Measurements from ENCODE around the gene AKAP4. TPM values are rescaled to one million over a fixed set of nuclear protein-coding genes. Genes with fewer than 3 reads are reported as not detected.

The AKAP4 gene, protein sequence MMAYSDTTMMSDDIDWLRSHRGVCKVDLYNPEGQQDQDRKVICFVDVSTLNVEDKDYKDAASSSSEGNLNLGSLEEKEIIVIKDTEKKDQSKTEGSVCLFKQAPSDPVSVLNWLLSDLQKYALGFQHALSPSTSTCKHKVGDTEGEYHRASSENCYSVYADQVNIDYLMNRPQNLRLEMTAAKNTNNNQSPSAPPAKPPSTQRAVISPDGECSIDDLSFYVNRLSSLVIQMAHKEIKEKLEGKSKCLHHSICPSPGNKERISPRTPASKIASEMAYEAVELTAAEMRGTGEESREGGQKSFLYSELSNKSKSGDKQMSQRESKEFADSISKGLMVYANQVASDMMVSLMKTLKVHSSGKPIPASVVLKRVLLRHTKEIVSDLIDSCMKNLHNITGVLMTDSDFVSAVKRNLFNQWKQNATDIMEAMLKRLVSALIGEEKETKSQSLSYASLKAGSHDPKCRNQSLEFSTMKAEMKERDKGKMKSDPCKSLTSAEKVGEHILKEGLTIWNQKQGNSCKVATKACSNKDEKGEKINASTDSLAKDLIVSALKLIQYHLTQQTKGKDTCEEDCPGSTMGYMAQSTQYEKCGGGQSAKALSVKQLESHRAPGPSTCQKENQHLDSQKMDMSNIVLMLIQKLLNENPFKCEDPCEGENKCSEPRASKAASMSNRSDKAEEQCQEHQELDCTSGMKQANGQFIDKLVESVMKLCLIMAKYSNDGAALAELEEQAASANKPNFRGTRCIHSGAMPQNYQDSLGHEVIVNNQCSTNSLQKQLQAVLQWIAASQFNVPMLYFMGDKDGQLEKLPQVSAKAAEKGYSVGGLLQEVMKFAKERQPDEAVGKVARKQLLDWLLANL
- total RNA-seq: not detected in 2 replicates

DNA sequence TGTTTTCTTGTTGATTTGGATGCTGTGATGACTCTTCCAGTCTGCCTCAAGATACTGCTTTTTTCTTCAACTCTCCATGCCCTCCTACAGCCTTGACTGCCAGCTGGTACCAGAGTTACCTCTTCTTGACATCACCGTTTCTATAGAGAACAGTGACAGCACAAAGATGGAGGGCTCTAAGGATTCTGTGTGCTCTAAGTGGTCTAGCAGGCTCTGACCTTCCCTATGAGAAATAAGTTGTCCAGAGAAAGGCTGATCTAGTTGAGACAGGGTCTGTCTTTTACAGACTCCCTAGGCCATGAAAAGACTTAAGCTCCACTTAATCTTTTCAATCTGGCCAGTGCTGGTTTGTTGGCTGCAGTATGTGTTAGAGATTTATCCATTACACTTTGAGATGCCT lies at the start of gene AKAP4:
TSS of gene AKAP4 (minus strand) at position 101 of the 400 bp plus-strand sequence. CDS start 118 bp downstream, outside the sequence.
- no peaks in the 10 kb centered on the region for H4K20me1 ChIP-seq (ENCODE audit: insufficient read depth, low read length)

DNA sequence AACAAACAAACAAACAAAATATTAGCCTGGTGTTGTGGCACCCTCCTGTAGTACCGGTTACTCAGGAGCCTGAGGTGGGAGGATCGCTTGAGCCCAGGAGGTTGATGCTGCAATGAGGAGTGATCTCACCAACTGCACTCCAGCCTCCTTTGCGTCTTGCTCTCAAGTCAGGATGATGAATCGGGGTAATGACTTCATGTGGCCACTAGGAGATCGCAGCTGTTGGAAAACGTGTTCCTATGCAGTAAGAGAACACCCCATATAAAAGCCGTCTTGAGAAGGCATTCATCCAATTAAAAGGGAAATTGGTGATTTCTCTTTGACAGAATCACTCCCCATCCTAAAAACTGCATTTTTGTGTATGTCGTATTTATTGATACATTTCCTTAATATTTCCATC lies 10.7 kb upstream of the AKAP4 start:
- Histone ChIP-seq H3K36me3 (ENCODE audit: insufficient read depth, low read length) (no peaks in the 10 kb centered on the region), H3K4me3 (ENCODE audit: insufficient read depth, low read length) (no peak overlapping the region), H3K79me2 (ENCODE audit: insufficient read depth, low read length) (no peaks in the 10 kb centered on the region), H4K20me1 (ENCODE audit: insufficient read depth, low read length) (no peaks in the 10 kb centered on the region), H3K4me1 (ENCODE audit: insufficient read depth, low read length) (no peaks in the 10 kb centered on the region), H3K4me2 (ENCODE audit: insufficient read depth, low read length) (no peak overlapping the region), H2AFZ (ENCODE audit: low read length) (no peak overlapping the region), H3K27me3 (ENCODE audit: insufficient read depth, low read length) (peaks cover 4% of the 10 kb centered on the region), H3K9me3 (ENCODE audit: low read depth, low read length) (no peaks in the 10 kb centered on the region), H3K27ac (ENCODE audit: low read depth, low read length) (no peak overlapping the region)
- peak; percentile 53 for DNase-seq (ENCODE audit: insufficient read length, low spot score, missing footprints)
- TF ChIP-seq, protein P1, sequence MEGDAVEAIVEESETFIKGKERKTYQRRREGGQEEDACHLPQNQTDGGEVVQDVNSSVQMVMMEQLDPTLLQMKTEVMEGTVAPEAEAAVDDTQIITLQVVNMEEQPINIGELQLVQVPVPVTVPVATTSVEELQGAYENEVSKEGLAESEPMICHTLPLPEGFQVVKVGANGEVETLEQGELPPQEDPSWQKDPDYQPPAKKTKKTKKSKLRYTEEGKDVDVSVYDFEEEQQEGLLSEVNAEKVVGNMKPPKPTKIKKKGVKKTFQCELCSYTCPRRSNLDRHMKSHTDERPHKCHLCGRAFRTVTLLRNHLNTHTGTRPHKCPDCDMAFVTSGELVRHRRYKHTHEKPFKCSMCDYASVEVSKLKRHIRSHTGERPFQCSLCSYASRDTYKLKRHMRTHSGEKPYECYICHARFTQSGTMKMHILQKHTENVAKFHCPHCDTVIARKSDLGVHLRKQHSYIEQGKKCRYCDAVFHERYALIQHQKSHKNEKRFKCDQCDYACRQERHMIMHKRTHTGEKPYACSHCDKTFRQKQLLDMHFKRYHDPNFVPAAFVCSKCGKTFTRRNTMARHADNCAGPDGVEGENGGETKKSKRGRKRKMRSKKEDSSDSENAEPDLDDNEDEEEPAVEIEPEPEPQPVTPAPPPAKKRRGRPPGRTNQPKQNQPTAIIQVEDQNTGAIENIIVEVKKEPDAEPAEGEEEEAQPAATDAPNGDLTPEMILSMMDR (IDR thresholded peaks at IDR 0.05; ENCODE audit: extremely low read depth, low read depth, low read length): peak; percentile 38

More for the DNA sequence above, at the start of gene AKAP4:
- Histone ChIP-seq H3K27ac (ENCODE audit: low read depth, low read length) (no peak within 1 kb of the TSS), H3K4me1 (ENCODE audit: insufficient read depth, low read length) (peaks cover 3% of the 10 kb centered on the region), H3K4me2 (ENCODE audit: insufficient read depth, low read length) (no peak within 1 kb of the TSS), H3K4me3 (ENCODE audit: insufficient read depth, low read length) (no peak within 1 kb of the TSS), H3K27me3 (ENCODE audit: insufficient read depth, low read length) (peaks cover 2% of the 10 kb centered on the region), H3K36me3 (ENCODE audit: insufficient read depth, low read length) (no peaks in the 10 kb centered on the region), H3K79me2 (ENCODE audit: insufficient read depth, low read length) (no peaks in the 10 kb centered on the region), H2AFZ (ENCODE audit: low read length) (no peak within 1 kb of the TSS), H3K9me3 (ENCODE audit: low read depth, low read length) (no peaks in the 10 kb centered on the region)
- no peak for DNase-seq (ENCODE audit: insufficient read length, low spot score, missing footprints)
- TF ChIP-seq, protein P1 (IDR thresholded peaks at IDR 0.05; ENCODE audit: extremely low read depth, low read depth, low read length): no peak

DNA sequence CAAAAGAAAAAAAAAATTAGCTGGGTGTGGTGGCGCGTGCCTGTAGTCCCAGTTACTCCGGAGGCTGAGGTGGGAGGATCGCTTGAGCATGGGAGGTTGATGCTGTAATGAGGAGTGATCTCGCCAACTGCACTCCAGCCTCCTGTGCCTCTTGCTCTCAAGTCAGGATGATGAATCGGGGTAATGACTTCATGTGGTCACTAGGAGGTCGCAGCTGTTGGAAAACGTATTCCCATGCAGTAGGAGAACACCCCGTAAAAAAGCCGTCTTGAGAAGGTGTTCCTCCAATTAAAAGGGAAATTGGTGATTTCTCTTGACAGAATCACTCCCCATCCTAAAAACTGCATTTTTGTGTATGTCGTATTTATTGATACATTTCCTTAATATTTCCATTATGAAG lies 5.9 kb upstream of the AKAP4 start:
- TF ChIP-seq, protein P1 (IDR thresholded peaks at IDR 0.05; ENCODE audit: extremely low read depth, low read depth, low read length): no peak

More for the DNA sequence above, 5.9 kb upstream of the AKAP4 start:
- H3K4me3 ChIP-seq (ENCODE audit: insufficient read depth, low read length): no peak overlapping the region
- no peak overlapping the region for H3K27ac ChIP-seq (ENCODE audit: low read depth, low read length)
- H3K9me3 ChIP-seq (ENCODE audit: low read depth, low read length): no peaks in the 10 kb centered on the region
- no peak overlapping the region for H2AFZ ChIP-seq (ENCODE audit: low read length)
- H3K79me2 ChIP-seq (ENCODE audit: insufficient read depth, low read length): no peaks in the 10 kb centered on the region
- H3K4me1 ChIP-seq (ENCODE audit: insufficient read depth, low read length): peaks cover 3% of the 10 kb centered on the region
- H3K27me3 ChIP-seq (ENCODE audit: insufficient read depth, low read length): peaks cover 4% of the 10 kb centered on the region
- DNase-seq (ENCODE audit: insufficient read length, low spot score, missing footprints): no peak
- no peak overlapping the region for H3K4me2 ChIP-seq (ENCODE audit: insufficient read depth, low read length)
- no peaks in the 10 kb centered on the region for H3K36me3 ChIP-seq (ENCODE audit: insufficient read depth, low read length)
- H4K20me1 ChIP-seq (ENCODE audit: insufficient read depth, low read length): no peaks in the 10 kb centered on the region
